Measurements from ENCODE around the gene IFI27. TPM values are rescaled to one million over a fixed set of nuclear protein-coding genes. Genes with fewer than 3 reads are reported as not detected.

IFI27 gene
- total RNA-seq, 4 donors from 2014 or later, result 88.0 to 293 (median 180) TPM

DNA sequence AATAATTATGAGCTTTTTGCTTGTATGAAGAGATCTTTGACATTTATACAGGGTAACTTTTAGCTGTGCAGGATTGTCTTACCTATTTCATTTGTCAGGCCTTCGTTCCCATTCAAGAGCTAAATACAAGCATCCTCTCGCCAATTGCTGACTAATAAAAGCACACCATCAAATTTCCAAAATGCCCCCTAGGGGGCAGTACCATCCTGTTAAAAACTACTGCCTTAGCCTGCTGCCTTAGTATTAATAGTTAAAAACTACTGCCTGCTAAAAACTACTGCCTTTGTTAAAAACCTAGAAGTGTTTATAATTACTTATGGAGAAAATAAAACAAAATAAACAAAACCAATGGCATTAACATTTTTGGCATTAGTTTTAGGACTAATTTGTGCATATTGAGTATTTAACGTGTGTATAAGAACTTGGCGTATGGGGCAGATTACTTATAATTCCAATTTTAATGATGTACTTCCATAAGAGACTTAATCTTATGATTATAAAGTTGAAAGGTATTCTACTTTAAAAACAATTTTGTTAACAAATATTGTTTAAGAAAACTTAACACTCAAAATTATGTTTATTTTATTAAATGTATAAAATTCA lies 21.9 kb downstream of the IFI27 start:
- H3K4me3 ChIP-seq, result no peak overlapping the region
- H3K4me1 ChIP-seq, result peaks cover 5 to 27% (median 23%) of the 10 kb centered on the region in 4 donors
- TF ChIP-seq, protein P1, sequence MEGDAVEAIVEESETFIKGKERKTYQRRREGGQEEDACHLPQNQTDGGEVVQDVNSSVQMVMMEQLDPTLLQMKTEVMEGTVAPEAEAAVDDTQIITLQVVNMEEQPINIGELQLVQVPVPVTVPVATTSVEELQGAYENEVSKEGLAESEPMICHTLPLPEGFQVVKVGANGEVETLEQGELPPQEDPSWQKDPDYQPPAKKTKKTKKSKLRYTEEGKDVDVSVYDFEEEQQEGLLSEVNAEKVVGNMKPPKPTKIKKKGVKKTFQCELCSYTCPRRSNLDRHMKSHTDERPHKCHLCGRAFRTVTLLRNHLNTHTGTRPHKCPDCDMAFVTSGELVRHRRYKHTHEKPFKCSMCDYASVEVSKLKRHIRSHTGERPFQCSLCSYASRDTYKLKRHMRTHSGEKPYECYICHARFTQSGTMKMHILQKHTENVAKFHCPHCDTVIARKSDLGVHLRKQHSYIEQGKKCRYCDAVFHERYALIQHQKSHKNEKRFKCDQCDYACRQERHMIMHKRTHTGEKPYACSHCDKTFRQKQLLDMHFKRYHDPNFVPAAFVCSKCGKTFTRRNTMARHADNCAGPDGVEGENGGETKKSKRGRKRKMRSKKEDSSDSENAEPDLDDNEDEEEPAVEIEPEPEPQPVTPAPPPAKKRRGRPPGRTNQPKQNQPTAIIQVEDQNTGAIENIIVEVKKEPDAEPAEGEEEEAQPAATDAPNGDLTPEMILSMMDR (IDR thresholded peaks at IDR 0.05), result peak; percentile 66 to 76 (median 73)
- no peak for TF ChIP-seq POLR2A (IDR thresholded peaks at IDR 0.05; ENCODE audit: low read depth)
- WGBS, result 35% methylated on average over 4 of the region's 4 CpGs
- H3K27ac ChIP-seq (replicated peaks in 1 of 4), result no peak overlapping the region
- H3K36me3 ChIP-seq, result peaks cover 0 to 5% (median 4%) of the 10 kb centered on the region in 4 donors
- no peaks in the 10 kb centered on the region for H3K27me3 ChIP-seq
- intact Hi-C loops (cut with DNase I), result loop anchor here (10.0 kb wide), 1 partner anchor 198 kb away; no protein-coding TSS in a partner anchor
- H3K9me3 ChIP-seq, result no peaks in the 10 kb centered on the region
- DNase-seq (ENCODE audit: extremely low spot score), result peak; percentile 92

DNA sequence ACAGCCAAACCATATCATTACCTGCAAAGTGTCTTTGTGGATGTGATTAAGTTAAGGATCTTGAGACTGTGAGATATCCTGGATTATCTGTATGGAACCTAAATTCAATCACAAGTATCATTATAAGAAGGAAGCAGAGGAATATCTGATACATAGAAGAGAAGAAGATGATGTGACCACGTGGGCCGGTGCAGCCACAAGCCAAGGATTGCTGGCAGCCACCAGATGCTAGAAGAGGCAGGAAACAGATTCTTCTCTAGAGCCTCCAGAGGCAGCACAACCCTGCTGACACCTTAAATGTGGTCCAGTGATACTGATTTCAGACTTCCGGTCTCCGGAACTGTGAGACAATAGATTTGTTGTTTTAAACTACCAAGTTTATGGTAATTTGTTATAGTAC lies 24.9 kb downstream of the IFI27 start:
- intact Hi-C loops (cut with DNase I), result loop anchor here (2.0 to 10.0 kb wide), 3 partner anchors 39 to 201 kb away; partner anchors contain the start of gene PPP4R4
- no peaks in the 10 kb centered on the region for H3K9me3 ChIP-seq
- no peak for DNase-seq (ENCODE audit: extremely low spot score)
- peaks cover 0 to 5% (median 0%) of the 10 kb centered on the region in 4 donors for H3K27me3 ChIP-seq
- no peak overlapping the region for H3K27ac ChIP-seq (replicated peaks in 1 of 4)
- 83% methylated on average over 4 of the region's 4 CpGs for WGBS
- no peak overlapping the region for H3K4me3 ChIP-seq
- TF ChIP-seq EP300 (IDR thresholded peaks at IDR 0.05) (no peak), POLR2A (IDR thresholded peaks at IDR 0.05; ENCODE audit: low read depth) (no peak), POLR2AphosphoS5 (IDR thresholded peaks at IDR 0.05) (no peak)
- TF ChIP-seq, protein P1 (IDR thresholded peaks at IDR 0.05), result no peak
- no peaks in the 10 kb centered on the region for H3K36me3 ChIP-seq
- H3K4me1 ChIP-seq, result peaks cover under 1 to 6% (median 3%) of the 10 kb centered on the region in 4 donors

DNA sequence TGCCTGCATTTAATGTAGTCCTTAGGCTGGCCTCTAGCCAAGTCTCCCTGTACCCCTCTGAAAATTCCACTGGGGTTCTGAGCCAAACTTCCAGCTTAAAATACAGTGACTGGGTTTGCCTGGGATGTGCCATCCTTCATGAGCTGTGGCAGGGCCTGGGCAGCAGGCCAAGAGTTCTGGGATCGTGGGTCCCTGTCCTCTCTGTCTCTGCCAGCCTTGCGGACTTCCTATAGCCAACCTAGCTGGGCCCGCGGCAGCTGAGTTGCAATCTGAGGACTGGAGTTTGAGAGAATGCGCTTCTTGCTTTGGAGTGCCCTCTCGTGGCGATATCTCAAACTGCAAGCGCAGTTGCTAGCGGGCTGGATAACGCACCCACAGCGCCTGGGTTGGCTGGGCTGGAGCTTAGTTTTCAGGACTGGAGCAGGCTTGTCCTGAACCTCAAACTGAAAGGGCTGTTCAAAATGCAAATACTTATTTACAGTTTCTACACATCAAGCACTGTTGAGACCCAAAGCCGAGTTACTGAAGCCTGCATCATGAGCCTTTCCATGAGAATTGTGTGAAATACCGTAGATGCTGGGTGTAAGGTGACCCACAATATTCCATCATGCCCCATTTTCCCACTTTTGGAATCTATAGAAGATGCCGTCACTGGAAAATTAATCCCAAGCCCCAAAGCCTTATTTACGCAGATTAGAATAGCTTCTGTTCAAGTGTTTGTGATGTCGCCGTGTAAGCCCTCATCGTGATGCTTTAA lies 26.2 kb downstream of the IFI27 start:
- DNase-seq (ENCODE audit: extremely low spot score), result peak; percentile 97
- Histone ChIP-seq H3K27me3 (peaks cover 0 to 5% (median 0%) of the 10 kb centered on the region in 4 donors), H3K27ac (replicated peaks in 1 of 4) (no peak overlapping the region), H3K9me3 (no peaks in the 10 kb centered on the region), H3K4me1 (peaks cover 0 to 5% (median 2%) of the 10 kb centered on the region in 4 donors), H3K4me3 (no peak overlapping the region), H3K36me3 (no peaks in the 10 kb centered on the region)
- intact Hi-C loops (cut with DNase I), result loop anchor here (2.0 to 10.0 kb wide), 3 partner anchors 84 to 202 kb away; no protein-coding TSS in a partner anchor
- TF ChIP-seq POLR2A (IDR thresholded peaks at IDR 0.05; ENCODE audit: low read depth) (no peak), EP300 (IDR thresholded peaks at IDR 0.05) (no peak), POLR2AphosphoS5 (IDR thresholded peaks at IDR 0.05) (peak in 1 of 2 donors; percentile 64)
- TF ChIP-seq, protein P1 (IDR thresholded peaks at IDR 0.05), result peak in 2 of 3 experiments; percentile 95
- 31% methylated on average over 18 of the region's 18 CpGs for WGBS

DNA sequence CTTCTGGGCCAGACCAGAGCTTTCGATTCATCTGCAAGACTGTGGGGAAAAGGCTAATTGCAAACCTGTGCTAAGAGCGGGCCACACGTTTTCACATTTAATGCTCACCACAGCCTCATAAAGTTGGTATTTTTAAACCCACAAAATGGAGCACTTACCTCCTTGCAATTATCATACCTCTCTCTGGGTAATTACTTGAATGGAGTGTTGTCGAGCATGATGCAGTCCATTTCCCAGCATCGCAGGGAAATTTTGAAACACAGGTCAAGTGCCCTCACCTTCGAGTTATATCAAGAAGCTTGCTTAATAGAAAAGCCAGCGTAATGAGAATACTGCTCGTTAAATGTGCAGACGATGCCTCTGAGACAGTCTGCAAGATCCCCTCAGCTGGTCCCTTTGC lies 27.7 kb downstream of the IFI27 start:
- intact Hi-C loops (cut with DNase I), result loop anchor here (5.0 to 10.0 kb wide), 2 partner anchors 86 to 203 kb away; no protein-coding TSS in a partner anchor
- DNase-seq (ENCODE audit: extremely low spot score), result peak; percentile 60
- Histone ChIP-seq H3K4me3 (no peak overlapping the region), H3K27me3 (peaks cover 0 to 5% (median 0%) of the 10 kb centered on the region in 4 donors), H3K4me1 (peaks cover 0 to 5% (median 2%) of the 10 kb centered on the region in 4 donors), H3K36me3 (no peaks in the 10 kb centered on the region), H3K27ac (replicated peaks in 1 of 4) (no peak overlapping the region), H3K9me3 (no peaks in the 10 kb centered on the region)
- TF ChIP-seq POLR2AphosphoS5 (IDR thresholded peaks at IDR 0.05) (no peak), POLR2A (IDR thresholded peaks at IDR 0.05; ENCODE audit: low read depth) (no peak), EP300 (IDR thresholded peaks at IDR 0.05) (no peak)
- TF ChIP-seq, protein P1 (IDR thresholded peaks at IDR 0.05), result no peak
- WGBS, result 89% methylated on average over 9 of the region's 9 CpGs
